Lung (tissue), 12 donors: Measurements from ENCODE around the gene TEX101. TPM values are rescaled to one million over a fixed set of nuclear protein-coding genes. Genes with fewer than 3 reads are reported as not detected.

Experiments used
- ATAC-seq: fragments of 200-7000 bp; cut with Tn5 transposase; one replicate; pipeline ENCODE4 v1.9.1; 2020; ENCODE audit warnings: moderate number of reproducible peaks; ENCODE audit not compliant: insufficient read depth, low FRiP score
- DNase-seq, 3 donors: peaks; one replicate each; pipeline ENCODE4 v3.0.0-alpha.2; 2013 to 2017
- H3K27ac ChIP-seq, 2 donors: one replicate each; pipeline ENCODE4 v1.5.1; 2013; ENCODE audit warnings: mild to moderate bottlenecking in 2 of 2, moderate library complexity in 2 of 2, control low read depth in 1 of 2, inconsistent platforms in 1 of 2, low read depth in 1 of 2, low read length in 1 of 2
- H3K27me3 ChIP-seq, 3 donors: one replicate each; pipeline ENCODE4 v1.5.1; 2013; ENCODE audit warnings: low read length in 2 of 3; ENCODE audit not compliant: control insufficient read depth in 3 of 3, insufficient read depth in 3 of 3
- H3K36me3 ChIP-seq, 4 donors: one replicate each; pipeline ENCODE4 v1.5.1; 2013; ENCODE audit warnings: low read length in 4 of 4, mild to moderate bottlenecking in 1 of 4, moderate library complexity in 1 of 4; ENCODE audit not compliant: control insufficient read depth in 4 of 4, insufficient read depth in 4 of 4
- H3K4me1 ChIP-seq, 5 donors: one replicate each; pipeline ENCODE4 v1.5.1; 2013; ENCODE audit warnings: low read length in 5 of 5, mild to moderate bottlenecking in 2 of 5, moderate library complexity in 1 of 5; ENCODE audit not compliant: control insufficient read depth in 5 of 5, insufficient read depth in 5 of 5
- H3K4me3 ChIP-seq: one replicate; pipeline ENCODE4 v1.5.1; 2013; ENCODE audit warnings: mild to moderate bottlenecking, control low read depth, moderate library complexity
- H3K9ac ChIP-seq, 2 donors: one replicate each; pipeline ENCODE4 v1.5.1; 2013; ENCODE audit warnings: low read length in 2 of 2, control low read depth in 1 of 2; ENCODE audit not compliant: insufficient read depth in 1 of 2
- H3K9me3 ChIP-seq, 4 donors: one replicate each; pipeline ENCODE4 v1.5.1; 2013; ENCODE audit warnings: low read length in 3 of 4, mild to moderate bottlenecking in 1 of 4, moderate library complexity in 1 of 4; ENCODE audit not compliant: control insufficient read depth in 4 of 4, insufficient read depth in 3 of 4
- CTCF ChIP-seq: IDR thresholded peaks from 2 replicates; pipeline ENCODE4 v1.5.1; 2012; ENCODE audit warnings: mild to moderate bottlenecking; ENCODE audit errors: control extremely low read depth, extremely low read depth
- WGBS, 2 donors: extraction: QIAGEN DNeasy Blood & Tissue Kit; methylation state at CpG; one replicate each; pipeline ENCODE4 v1.1.7; 2013; 5-methylcytosine and 5-hydroxymethylcytosine counted together
- polyA plus RNA-seq, 2 donors: library from polyadenylated mRNA; stranded (reverse); fragments of 200-250 nt; gene quantifications; one replicate each; pipeline ENCODE4 v1.2.1, GENCODE V29; 2013
- total RNA-seq, 2 donors: library from RNA; depleted of rRNA in 1 of 2; stranded (reverse); fragments of >200 nt in 1 of 2; gene quantifications; one replicate each; pipeline ENCODE4 v1.2.1, GENCODE V29; 2014 to 2021
- donor health status: control.
- donor health status: control.
- donor health status: Bipolar disorder and iron deficiency.
- donor health status: healthy.
- donor health status: DM: yes; HTN: yes; CAD: no.

Gene TEX101
- total and polyA plus RNA-seq, 4 donors = not detected

- ATAC-seq = no peak
- no peak overlapping the region for H3K27ac ChIP-seq
- no peak overlapping the region for H3K9ac ChIP-seq
- H3K9me3 ChIP-seq = no peaks in the 10 kb centered on the region
- DNase-seq = no peak
- no peaks in the 10 kb centered on the region for H3K27me3 ChIP-seq
- H3K4me1 ChIP-seq = no peaks in the 10 kb centered on the region
- no peak for TF ChIP-seq CTCF
- no peaks in the 10 kb centered on the region for H3K36me3 ChIP-seq
- WGBS, 2 donors = 56 to 59% methylated on average over 2 of the region's 2 CpGs
- no peak overlapping the region for H3K4me3 ChIP-seq
Observed at GRCh38 chr19:43450545-43450997, 35.9 kb downstream of the TEX101 start.

- no peak for TF ChIP-seq CTCF
- Histone ChIP-seq H3K27ac (no peak overlapping the region), H3K4me1 (no peaks in the 10 kb centered on the region), H3K9me3 (no peaks in the 10 kb centered on the region), H3K27me3 (no peaks in the 10 kb centered on the region), H3K36me3 (no peaks in the 10 kb centered on the region), H3K4me3 (no peak overlapping the region), H3K9ac (no peak overlapping the region)
- 69 to 74% methylated on average over 3 of the region's 3 CpGs for WGBS, 2 donors
- ATAC-seq = no peak
- DNase-seq = no peak
Observed at GRCh38 chr19:43452582-43452981, 37.9 kb downstream of the TEX101 start.

GRCh38 chr19:43454031-43454430 lies 39.3 kb downstream of the TEX101 start:
- H3K9me3 ChIP-seq = no peaks in the 10 kb centered on the region
- no peaks in the 10 kb centered on the region for H3K4me1 ChIP-seq
- 74 to 76% methylated on average over 2 of the region's 2 CpGs for WGBS, 2 donors
- DNase-seq (no peak), ATAC-seq (no peak)
- no peaks in the 10 kb centered on the region for H3K36me3 ChIP-seq
- H3K9ac ChIP-seq = no peak overlapping the region
- no peak overlapping the region for H3K27ac ChIP-seq
- H3K4me3 ChIP-seq = no peak overlapping the region
- TF ChIP-seq CTCF = no peak
- H3K27me3 ChIP-seq = no peaks in the 10 kb centered on the region
